Pons (tissue), 1 donor: ENCODE measurements around the gene PRKACB.
"Not testable (repeated sequence)": the region's sequence is repeated elsewhere in the genome, so short reads cannot be mapped to it uniquely, and the experiment has no call there.

Source experiments
- DNase-seq: peaks from one replicate; pipeline ENCODE4 v3.0.0-alpha.2; 2016; ENCODE audit warnings: low spot score

PRKACB gene

DNA sequence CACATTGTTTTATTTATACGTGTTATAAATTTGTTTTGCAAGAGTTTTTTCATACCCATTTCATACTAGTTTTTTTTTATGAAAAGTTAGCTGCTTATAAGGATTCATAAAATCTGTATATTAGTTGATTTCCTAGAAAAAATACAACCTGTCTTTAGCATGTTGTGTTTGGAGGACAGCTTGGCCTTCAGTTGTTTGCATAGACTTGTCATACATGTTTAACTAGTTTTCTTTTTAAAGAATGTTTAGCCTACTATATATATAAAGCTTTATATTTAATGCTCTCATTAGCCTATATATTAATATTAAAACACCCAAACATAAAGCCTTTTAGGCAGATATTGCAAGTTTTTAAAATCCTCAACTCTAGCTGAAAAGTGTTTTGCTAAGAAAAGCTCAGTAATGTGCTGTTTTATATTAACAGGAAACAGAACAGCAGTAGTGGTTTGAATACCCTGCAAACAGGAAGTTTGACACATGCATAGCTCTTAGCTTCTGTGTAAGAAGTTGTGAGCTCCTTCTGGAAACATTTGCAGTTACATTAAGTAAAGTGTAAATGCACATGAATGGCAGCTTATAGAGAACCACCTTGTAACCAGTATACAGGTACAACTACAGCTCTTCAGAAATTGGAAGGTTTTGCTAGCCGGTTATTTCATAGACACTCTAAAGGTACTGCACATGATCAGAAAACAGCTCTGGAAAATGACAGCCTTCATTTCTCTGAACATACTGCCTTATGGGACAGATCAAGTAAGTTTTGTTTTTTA, at the start of gene PRKACB:
Gene PRKACB (plus strand): TSS at position 476 of the 770 bp plus-strand sequence. CDS start 91 bp downstream, at position 567.
- peak; percentile 86 for DNase-seq

DNA sequence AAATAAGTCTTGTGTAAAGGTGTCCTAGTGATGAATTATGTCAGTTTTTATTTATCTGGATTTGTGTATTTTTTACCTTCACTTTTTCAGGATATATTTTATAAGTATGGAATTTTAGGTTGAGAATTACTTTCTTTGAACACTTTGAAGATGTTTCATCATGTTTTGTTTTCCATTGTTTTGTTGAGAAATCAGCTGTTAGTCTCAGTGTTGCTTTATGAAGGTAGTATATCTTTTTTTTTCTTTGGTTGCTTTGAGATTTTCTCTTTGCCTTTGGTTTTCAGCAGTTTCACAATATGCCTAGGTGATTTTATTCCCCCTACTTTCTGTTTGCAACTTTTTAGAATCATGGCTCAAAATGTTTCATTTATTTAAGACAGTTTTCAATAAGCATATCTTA, 48.8 kb upstream of the PRKACB start:
- no peak for DNase-seq

DNA sequence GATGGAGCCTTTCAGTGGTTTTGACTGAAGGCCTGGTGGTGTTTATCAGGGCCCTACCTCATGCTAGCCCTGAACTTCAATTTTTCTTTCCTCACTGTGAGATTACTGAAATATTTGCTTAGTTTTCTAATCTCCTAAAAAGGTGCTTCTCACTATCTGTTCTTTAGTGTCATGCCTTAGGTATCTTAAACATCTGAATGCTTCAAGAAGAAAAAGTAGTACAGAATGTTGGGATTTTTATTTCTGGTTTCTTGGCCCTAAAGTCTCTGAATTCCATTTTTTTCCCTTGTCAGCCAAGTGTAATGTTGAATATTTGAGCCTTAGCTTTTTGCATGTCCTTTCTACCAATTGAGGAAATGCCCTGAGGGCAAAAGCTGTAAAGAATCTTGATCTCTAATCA, 47.9 kb upstream of the PRKACB start:
- no peak for DNase-seq

- no peak for DNase-seq
These were observed 42.9 kb upstream of the PRKACB start for GRCh38 chr1:84101204-84101603.

- DNase-seq, result peak; percentile 78
These were observed 40.7 kb upstream of the PRKACB start for GRCh38 chr1:84103197-84103992.

DNA sequence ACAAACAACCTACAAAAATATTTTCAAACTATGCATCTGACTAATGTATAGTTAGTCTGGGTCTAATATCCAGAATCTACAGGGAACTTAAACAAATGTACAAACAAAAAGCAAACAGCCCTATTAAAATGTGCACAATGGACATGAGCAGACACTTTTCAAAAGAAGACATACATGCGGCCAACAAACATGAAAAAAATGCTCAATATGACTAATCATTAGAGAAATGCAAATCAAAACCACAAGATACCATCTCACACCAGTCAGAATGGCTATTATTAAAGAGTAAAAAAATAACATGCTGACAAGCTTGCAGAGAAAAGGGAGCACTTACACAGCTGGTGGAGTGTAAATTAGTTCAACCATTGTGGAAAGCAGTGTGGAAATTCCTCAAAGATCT, 36.5 kb upstream of the PRKACB start:
- not testable (repeated sequence) for DNase-seq

GRCh38 chr1:84107955-84108354, 36.1 kb upstream of the PRKACB start:
- DNase-seq, result no peak

- DNase-seq, result no peak
These were observed 35.0 kb upstream of the PRKACB start for GRCh38 chr1:84108900-84109578.

- no peak for DNase-seq
These were observed 33.4 kb upstream of the PRKACB start for GRCh38 chr1:84110629-84111028.

DNA sequence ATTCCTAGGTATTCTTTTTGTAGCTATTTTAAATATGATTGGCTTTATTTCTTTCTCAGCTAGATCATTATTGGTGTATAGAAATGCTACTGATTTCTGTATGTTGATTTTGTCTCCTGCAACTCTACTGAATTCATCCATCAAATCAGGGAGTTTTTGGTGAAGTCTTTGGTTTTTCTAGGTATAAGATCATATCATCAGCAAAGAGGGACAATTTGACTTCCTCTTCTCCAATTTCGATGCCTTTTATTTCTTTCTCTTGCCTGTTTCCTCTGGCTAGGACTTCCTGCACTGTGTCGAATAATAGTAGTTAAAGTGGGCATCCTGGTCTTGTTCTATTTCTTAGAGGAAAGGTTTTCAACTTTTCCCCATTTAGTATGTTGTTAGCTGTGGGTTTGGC, 27.5 kb upstream of the PRKACB start:
- no peak for DNase-seq

DNA sequence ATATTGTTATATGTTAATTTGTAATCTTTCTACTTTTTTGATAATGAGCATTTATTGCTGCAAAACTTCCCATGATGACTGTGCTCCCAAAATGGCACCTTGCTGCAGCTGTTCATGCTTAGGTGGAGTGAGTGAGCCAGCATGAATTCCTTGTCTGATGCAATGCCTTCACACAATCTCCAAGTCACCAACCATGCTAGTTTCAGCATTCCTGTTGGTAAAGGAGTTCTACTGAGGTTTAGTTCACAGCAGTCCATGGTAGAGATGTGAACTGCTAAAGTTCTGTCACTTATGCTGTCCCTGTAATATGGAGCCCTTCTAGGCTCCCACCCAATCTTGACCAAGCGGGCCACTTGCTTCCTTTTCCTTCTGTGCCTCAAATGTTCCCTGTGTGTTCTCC, 26.2 kb upstream of the PRKACB start:
- no peak for DNase-seq

- DNase-seq, result no peak
These were observed 22.7 kb upstream of the PRKACB start for GRCh38 chr1:84121360-84121759.

- peak; percentile 83 for DNase-seq
These were observed 21.2 kb upstream of the PRKACB start for GRCh38 chr1:84122780-84123382.

DNA sequence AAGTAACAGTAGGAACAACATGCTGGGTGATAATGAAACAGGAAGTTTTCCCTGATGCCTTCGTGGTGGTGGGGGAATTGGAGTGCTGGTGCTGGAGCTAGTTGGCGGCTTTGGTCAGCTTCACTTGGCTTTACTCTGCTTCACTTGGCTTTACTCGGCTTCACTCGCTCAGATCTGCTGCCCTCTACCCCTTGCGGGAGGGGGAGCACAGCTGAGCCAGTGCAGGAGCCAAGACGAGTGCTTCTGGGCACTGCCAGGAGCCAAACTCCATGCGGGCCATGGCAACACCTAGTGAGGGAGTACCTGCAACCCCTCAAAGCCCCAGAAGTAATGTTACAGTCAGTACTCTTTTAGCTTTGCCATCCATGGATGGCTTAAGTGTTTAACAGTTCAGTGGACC, 10.6 kb upstream of the PRKACB start:
- DNase-seq, result no peak

DNA sequence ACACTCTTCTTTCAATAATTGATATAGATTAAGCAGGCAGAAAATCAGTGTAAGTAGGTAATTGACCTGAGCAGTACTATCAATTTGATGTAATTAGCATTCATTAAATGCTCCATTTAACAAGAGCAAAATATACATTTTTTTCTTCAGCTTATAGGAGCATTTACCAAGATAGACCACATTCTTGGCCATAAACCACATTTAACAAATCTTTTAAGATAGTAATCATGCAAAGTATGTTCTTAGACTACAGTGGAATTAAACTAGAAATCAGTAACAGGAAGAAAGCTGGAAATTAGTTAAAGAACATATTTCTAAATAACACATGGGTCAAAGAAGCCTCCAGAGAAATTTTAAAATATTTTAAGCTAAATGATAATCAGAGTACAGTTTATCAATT, 8.7 kb upstream of the PRKACB start:
- DNase-seq, result no peak

- no peak for DNase-seq
These were observed 2.7 kb upstream of the PRKACB start for GRCh38 chr1:84141182-84142003.

DNA sequence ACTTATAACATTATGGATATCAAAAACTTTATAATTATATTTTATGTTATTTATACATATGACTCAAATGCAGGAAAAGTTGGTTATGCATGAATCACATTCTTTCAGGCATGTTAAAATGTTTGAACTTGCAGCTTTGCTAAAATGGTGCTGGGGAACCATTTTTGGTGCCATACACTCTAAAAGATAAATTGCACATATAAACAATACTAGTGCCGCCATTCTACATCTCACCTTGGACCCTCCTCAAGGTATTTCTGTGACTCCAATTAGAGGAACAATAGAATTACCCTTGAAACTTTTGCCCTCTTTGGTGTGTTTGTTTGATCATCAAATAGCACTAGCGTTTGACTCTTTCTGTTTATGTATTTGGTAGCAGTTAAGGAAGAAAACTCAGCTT, 997 bp downstream of the PRKACB start:
- no peak for DNase-seq

GRCh38 chr1:84146411-84147032, 2.5 kb downstream of the PRKACB start:
- DNase-seq, result no peak

- no peak for DNase-seq
These were observed 4.7 kb downstream of the PRKACB start for GRCh38 chr1:84148758-84149157.

DNA sequence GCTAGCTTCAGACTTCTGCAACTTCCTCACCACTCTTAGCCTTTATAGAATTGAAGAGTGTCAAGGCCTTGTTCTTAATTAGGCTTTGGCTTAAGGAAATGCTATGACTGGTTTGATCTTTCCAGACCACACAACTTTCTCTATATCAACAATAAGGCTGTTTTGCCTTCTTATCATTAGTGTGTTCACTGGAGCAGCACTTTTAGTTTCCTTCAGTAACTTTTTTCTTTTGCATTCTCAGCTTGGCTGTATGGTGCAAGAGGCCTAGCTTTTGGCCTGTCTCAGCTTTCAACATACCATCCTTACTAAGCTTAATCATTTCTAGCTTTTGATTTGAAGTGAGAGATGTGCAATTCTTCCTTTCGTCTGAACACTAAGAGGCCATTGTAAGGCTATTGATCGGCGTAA, 8.6 kb downstream of the PRKACB start:
- no peak for DNase-seq

DNA sequence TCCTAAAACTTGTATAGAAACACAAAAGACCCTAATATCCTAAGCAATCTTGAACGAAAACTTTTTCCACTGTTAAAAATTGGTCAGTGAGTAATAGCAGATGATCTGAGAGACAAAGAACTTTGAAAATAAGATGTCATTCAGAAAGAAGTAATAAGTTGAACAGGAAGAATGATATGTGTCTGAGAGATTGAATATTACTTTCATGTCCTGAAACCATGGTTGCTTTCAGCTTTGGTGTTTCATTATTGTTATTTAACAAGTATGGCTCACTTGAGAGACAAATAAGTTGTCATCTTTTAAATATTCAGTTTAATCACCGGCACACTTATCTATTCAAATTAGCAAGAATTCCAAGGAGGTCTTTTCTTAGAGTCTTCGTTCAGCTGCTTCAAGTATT, 11.4 kb downstream of the PRKACB start:
- no peak for DNase-seq
